ENCODE data around the gene RABL2A.
A peak's percentile ranks its signal among the peaks of the same experiment; 100 is the strongest.
"Not testable (repeated sequence)": the region's sequence is repeated elsewhere in the genome, so short reads cannot be mapped to it uniquely, and the experiment has no call there.

The RABL2A gene

GRCh38 chr2:113599208-113599607 is 27.9 kb upstream of the RABL2A start:
- H3K9me3 Mint-ChIP-seq; H3K4me1 Mint-ChIP-seq (ENCODE audit: low read depth); H3K27ac Mint-ChIP-seq; H3K4me3 Mint-ChIP-seq; intact Hi-C loops (cut with micrococcal nuclease); H3K27me3 Mint-ChIP-seq: not testable (repeated sequence)
- H3K36me3 Mint-ChIP-seq (ENCODE audit: low read depth), result peaks cover 21% of the 10 kb centered on the region

GRCh38 chr2:113602040-113602769 is 24.9 kb upstream of the RABL2A start:
- intact Hi-C loops (cut with micrococcal nuclease), result loop anchor here (5.0 kb wide), 1 partner anchor 100 kb away; no protein-coding TSS in a partner anchor
- not testable (repeated sequence) for H3K4me1 Mint-ChIP-seq (ENCODE audit: low read depth); H3K27ac Mint-ChIP-seq; H3K36me3 Mint-ChIP-seq (ENCODE audit: low read depth); H3K27me3 Mint-ChIP-seq; H3K9me3 Mint-ChIP-seq
- H3K4me3 Mint-ChIP-seq, result peak overlapping the region; percentile 4

- Mint-ChIP-seq H3K36me3 (ENCODE audit: low read depth) (peaks cover 4% of the 10 kb centered on the region), H3K9me3 (no peaks in the 10 kb centered on the region), H3K27ac (peak overlapping the region; percentile 92), H3K27me3 (no peaks in the 10 kb centered on the region), H3K4me1 (ENCODE audit: low read depth) (no peaks in the 10 kb centered on the region), H3K4me3 (peak overlapping the region; percentile 77)
- intact Hi-C loops (cut with micrococcal nuclease), result loop anchor here (5.0 kb wide), 1 partner anchor 99 kb away; no protein-coding TSS in a partner anchor
These were observed 24.1 kb upstream of the RABL2A start for GRCh38 chr2:113602869-113603466.

- not testable (repeated sequence) for H3K9me3 Mint-ChIP-seq; H3K36me3 Mint-ChIP-seq (ENCODE audit: low read depth); H3K4me1 Mint-ChIP-seq (ENCODE audit: low read depth); H3K27me3 Mint-ChIP-seq
- intact Hi-C loops (cut with micrococcal nuclease), result loop anchor here (5.0 kb wide), 1 partner anchor 99 kb away; no protein-coding TSS in a partner anchor
- H3K4me3 Mint-ChIP-seq, result peak overlapping the region; percentile 77
- peak overlapping the region; percentile 92 for H3K27ac Mint-ChIP-seq
These were observed 23.5 kb upstream of the RABL2A start for GRCh38 chr2:113603467-113604084.

GRCh38 chr2:113604085-113604477 is 23.0 kb upstream of the RABL2A start:
- H3K4me3 Mint-ChIP-seq, result peak overlapping the region; percentile 77

GRCh38 chr2:113604661-113605060 is 22.4 kb upstream of the RABL2A start:
- Mint-ChIP-seq H3K4me3 (peak overlapping the region; percentile 77), H3K27ac (peak overlapping the region; percentile 92)
- not testable (repeated sequence) for H3K27me3 Mint-ChIP-seq; H3K36me3 Mint-ChIP-seq (ENCODE audit: low read depth); H3K4me1 Mint-ChIP-seq (ENCODE audit: low read depth); H3K9me3 Mint-ChIP-seq
- intact Hi-C loops (cut with micrococcal nuclease), result loop anchor here (5.0 kb wide), 1 partner anchor 98 kb away; no protein-coding TSS in a partner anchor

More at GRCh38 chr2:113604085-113604477, 23.0 kb upstream of the RABL2A start:
- H3K9me3 Mint-ChIP-seq; H3K4me1 Mint-ChIP-seq (ENCODE audit: low read depth); H3K36me3 Mint-ChIP-seq (ENCODE audit: low read depth); H3K27me3 Mint-ChIP-seq: not testable (repeated sequence)
- intact Hi-C loops (cut with micrococcal nuclease), result loop anchor here (5.0 kb wide), 1 partner anchor 98 kb away; no protein-coding TSS in a partner anchor
- peak overlapping the region; percentile 92 for H3K27ac Mint-ChIP-seq

GRCh38 chr2:113606036-113606435 is 21.0 kb upstream of the RABL2A start:
- H3K36me3 Mint-ChIP-seq (ENCODE audit: low read depth); H3K27ac Mint-ChIP-seq; H3K9me3 Mint-ChIP-seq; H3K4me3 Mint-ChIP-seq; intact Hi-C loops (cut with micrococcal nuclease); H3K4me1 Mint-ChIP-seq (ENCODE audit: low read depth); H3K27me3 Mint-ChIP-seq: not testable (repeated sequence)

- H3K27me3 Mint-ChIP-seq; intact Hi-C loops (cut with micrococcal nuclease); H3K27ac Mint-ChIP-seq: not testable (repeated sequence)
These were observed 17.2 kb upstream of the RABL2A start for GRCh38 chr2:113609822-113610221.

GRCh38 chr2:113621002-113621401 is 6.1 kb upstream of the RABL2A start:
- H3K27ac Mint-ChIP-seq; H3K4me1 Mint-ChIP-seq (ENCODE audit: low read depth); intact Hi-C loops (cut with micrococcal nuclease); H3K27me3 Mint-ChIP-seq; H3K36me3 Mint-ChIP-seq (ENCODE audit: low read depth); H3K9me3 Mint-ChIP-seq; H3K4me3 Mint-ChIP-seq: not testable (repeated sequence)

More at GRCh38 chr2:113609822-113610221, 17.2 kb upstream of the RABL2A start:
- not testable (repeated sequence) for H3K9me3 Mint-ChIP-seq; H3K4me1 Mint-ChIP-seq (ENCODE audit: low read depth); H3K36me3 Mint-ChIP-seq (ENCODE audit: low read depth); H3K4me3 Mint-ChIP-seq

GRCh38 chr2:113625906-113626305 is 1.2 kb upstream of the RABL2A start:
- H3K9me3 Mint-ChIP-seq; intact Hi-C loops (cut with micrococcal nuclease); H3K27me3 Mint-ChIP-seq: not testable (repeated sequence)
- Mint-ChIP-seq H3K27ac (peak overlapping the region; percentile 80), H3K4me3 (peak overlapping the region; percentile 49), H3K4me1 (ENCODE audit: low read depth) (peaks cover 27% of the 10 kb centered on the region), H3K36me3 (ENCODE audit: low read depth) (peaks cover 31% of the 10 kb centered on the region)

GRCh38 chr2:113632849-113633345 is 5.8 kb downstream of the RABL2A start:
- peaks cover 56% of the 10 kb centered on the region for H3K36me3 Mint-ChIP-seq (ENCODE audit: low read depth)
- H3K4me3 Mint-ChIP-seq; intact Hi-C loops (cut with micrococcal nuclease); H3K9me3 Mint-ChIP-seq; H3K27me3 Mint-ChIP-seq; H3K27ac Mint-ChIP-seq: not testable (repeated sequence)
- H3K4me1 Mint-ChIP-seq (ENCODE audit: low read depth), result peaks cover 11% of the 10 kb centered on the region

GRCh38 chr2:113635358-113635757 is 8.3 kb downstream of the RABL2A start:
- H3K4me3 Mint-ChIP-seq; intact Hi-C loops (cut with micrococcal nuclease); H3K27me3 Mint-ChIP-seq; H3K4me1 Mint-ChIP-seq (ENCODE audit: low read depth); H3K9me3 Mint-ChIP-seq; H3K27ac Mint-ChIP-seq: not testable (repeated sequence)
- peaks cover 37% of the 10 kb centered on the region for H3K36me3 Mint-ChIP-seq (ENCODE audit: low read depth)

GRCh38 chr2:113636226-113636625 is 9.2 kb downstream of the RABL2A start:
- intact Hi-C loops (cut with micrococcal nuclease); H3K4me3 Mint-ChIP-seq; H3K4me1 Mint-ChIP-seq (ENCODE audit: low read depth); H3K27me3 Mint-ChIP-seq; H3K9me3 Mint-ChIP-seq; H3K27ac Mint-ChIP-seq: not testable (repeated sequence)
- H3K36me3 Mint-ChIP-seq (ENCODE audit: low read depth), result peaks cover 29% of the 10 kb centered on the region

- H3K36me3 Mint-ChIP-seq (ENCODE audit: low read depth), result peaks cover 15% of the 10 kb centered on the region
- H3K9me3 Mint-ChIP-seq; H3K4me1 Mint-ChIP-seq (ENCODE audit: low read depth); intact Hi-C loops (cut with micrococcal nuclease); H3K4me3 Mint-ChIP-seq; H3K27me3 Mint-ChIP-seq; H3K27ac Mint-ChIP-seq: not testable (repeated sequence)
These were observed 11.0 kb downstream of the RABL2A start for GRCh38 chr2:113638084-113638483.
